Natural killer cell (primary cell): ENCODE data around the gene DCTD. TPM values are rescaled to one million over a fixed set of nuclear protein-coding genes. Genes with fewer than 3 reads are reported as not detected.

ENCODE experiments used
- ATAC-seq, 3 donors: fragments of 150-1000 bp in 2 of 3; fragments of 200-7000 bp in 1 of 3; cut with Tn5 transposase; 1 replicate in 1 of 3; 2 replicates in 2 of 3; pipeline ENCODE4 v1.10.0; 2021; ENCODE audit warnings: mild to moderate bottlenecking in 2 of 3, moderate library complexity in 2 of 3
- DNase-seq, 2 donors: peaks; one replicate each; pipeline versions ENCODE4 v3.0.0 to v3.0.0-alpha.2; 2013 to 2021; ENCODE audit warnings: mixed read lengths in 1 of 2
- H3K27ac ChIP-seq: one replicate; pipeline ENCODE4 v1.5.1; 2013; ENCODE audit warnings: mild to moderate bottlenecking, low read length
- H3K27me3 ChIP-seq: one replicate; pipeline ENCODE4 v1.6.1; 2013; ENCODE audit warnings: low read length; ENCODE audit not compliant: control insufficient read depth, insufficient read depth
- H3K36me3 ChIP-seq: one replicate; pipeline ENCODE4 v1.6.1; 2013; ENCODE audit warnings: low read length; ENCODE audit not compliant: control insufficient read depth, insufficient read depth
- H3K4me1 ChIP-seq: one replicate; pipeline ENCODE4 v1.6.1; 2013; ENCODE audit warnings: low read length; ENCODE audit not compliant: control insufficient read depth, insufficient read depth
- H3K4me3 ChIP-seq: one replicate; pipeline ENCODE4 v1.5.1; 2013; ENCODE audit warnings: low read length
- H3K9me3 ChIP-seq: one replicate; pipeline ENCODE4 v1.6.1; 2013; ENCODE audit warnings: low read length; ENCODE audit not compliant: control insufficient read depth, insufficient read depth
- H3K27ac Mint-ChIP-seq, 2 donors: one replicate each; pipeline ENCODE4 v1.8.0; 2022; ENCODE audit warnings: mild to moderate bottlenecking in 2 of 2, mixed read lengths in 2 of 2, moderate library complexity in 1 of 2
- H3K27me3 Mint-ChIP-seq, 2 donors: one replicate each; pipeline ENCODE4 v1.8.0; 2022; ENCODE audit warnings: low read depth in 2 of 2, mixed read lengths in 2 of 2
- H3K36me3 Mint-ChIP-seq: one replicate; pipeline ENCODE4 v1.8.0; 2022; ENCODE audit warnings: mixed read lengths
- H3K4me1 Mint-ChIP-seq, 2 donors: one replicate each; pipeline ENCODE4 v1.8.0; 2022; ENCODE audit warnings: mixed read lengths in 2 of 2
- H3K4me3 Mint-ChIP-seq: one replicate; pipeline ENCODE4 v1.8.0; 2022; ENCODE audit warnings: mild to moderate bottlenecking, moderate library complexity, mixed read lengths
- H3K9me3 Mint-ChIP-seq, 2 donors: one replicate each; pipeline ENCODE4 v1.8.0; 2022; ENCODE audit warnings: mixed read lengths in 2 of 2
- CTCF ChIP-seq: fragments of 200-600 bp; IDR thresholded peaks from one replicate; pipeline ENCODE4 v1.8.0; 2022; ENCODE audit warnings: antibody characterized with exemption
- WGBS: methylation state at CpG from one replicate; pipeline ENCODE4 v1.1.7; 2013; ENCODE audit warnings: missing lambda C conversion rate; ENCODE audit not compliant: insufficient coverage; 5-methylcytosine and 5-hydroxymethylcytosine counted together
- intact Hi-C: fragments of 100-400 bp; cut with micrococcal nuclease; formaldehyde crosslinking; loops from one replicate; pipeline ENCODE4 v1.14.2; 2022
- total RNA-seq, 4 donors: library from RNA; stranded (reverse); fragments of 120-200 nt in 1 of 4; gene quantifications; one replicate each; pipeline versions ENCODE4 v1.2.3 to v1.2.4, GENCODE V29; 2013 to 2022

Gene DCTD
- total RNA-seq, 3 donors from 2014 or later (not counting 1 experiment from before 2014, with no cell fraction given) = 57.2 to 68.2 (median 68.1) TPM

DNA sequence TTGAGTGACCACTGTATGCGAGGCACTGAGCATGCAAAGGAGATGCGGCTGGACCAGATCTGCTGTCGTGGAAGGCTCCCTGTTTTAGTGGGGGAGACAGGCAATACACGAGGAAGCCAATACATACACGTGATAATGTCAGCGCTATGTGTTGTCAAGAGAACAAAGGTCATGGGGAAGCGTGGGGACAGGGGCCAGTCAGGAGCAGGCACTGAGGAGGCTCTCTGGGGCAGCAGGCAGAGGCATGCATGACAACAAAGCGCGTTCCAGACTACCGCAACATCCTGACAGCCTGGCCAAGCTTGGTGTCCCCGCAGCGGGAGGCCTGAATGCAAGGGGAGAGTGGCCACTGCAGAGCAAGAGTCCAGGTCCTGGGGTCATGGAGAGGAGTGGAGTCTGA lies 61.9 kb downstream of the DCTD start:
- no peaks in the 10 kb centered on the region for H3K4me1 Mint-ChIP-seq
- Histone ChIP-seq H3K27me3 (no peaks in the 10 kb centered on the region), H3K9me3 (no peaks in the 10 kb centered on the region), H3K4me3 (no peak overlapping the region), H3K4me1 (no peaks in the 10 kb centered on the region), H3K36me3 (no peaks in the 10 kb centered on the region), H3K27ac (no peak overlapping the region)
- no peaks in the 10 kb centered on the region for H3K36me3 Mint-ChIP-seq
- intact Hi-C loops = no loop called here
- H3K9me3 Mint-ChIP-seq = no peaks in the 10 kb centered on the region
- ATAC-seq = no peak
- no peak for TF ChIP-seq CTCF
- H3K27me3 Mint-ChIP-seq = no peaks in the 10 kb centered on the region
- 92% methylated on average over 12 of the region's 12 CpGs for WGBS
- H3K27ac Mint-ChIP-seq = no peak overlapping the region
- no peak overlapping the region for H3K4me3 Mint-ChIP-seq
- no peak for DNase-seq

- no peak overlapping the region for H3K27ac Mint-ChIP-seq
- TF ChIP-seq CTCF = no peak
- Histone ChIP-seq H3K4me1 (no peaks in the 10 kb centered on the region), H3K27ac (no peak overlapping the region), H3K4me3 (no peak overlapping the region), H3K9me3 (no peaks in the 10 kb centered on the region), H3K36me3 (no peaks in the 10 kb centered on the region), H3K27me3 (no peaks in the 10 kb centered on the region)
- no peak overlapping the region for H3K4me3 Mint-ChIP-seq
- no peaks in the 10 kb centered on the region for H3K27me3 Mint-ChIP-seq
- ATAC-seq (no peak), DNase-seq (no peak)
- intact Hi-C loops = no loop called here
- no peaks in the 10 kb centered on the region for H3K36me3 Mint-ChIP-seq
- 78% methylated on average over 8 of the region's 8 CpGs for WGBS
- H3K9me3 Mint-ChIP-seq = no peaks in the 10 kb centered on the region
- no peaks in the 10 kb centered on the region for H3K4me1 Mint-ChIP-seq
Observed at GRCh38 chr4:182854466-182854865, 62.7 kb downstream of the DCTD start.

DNA sequence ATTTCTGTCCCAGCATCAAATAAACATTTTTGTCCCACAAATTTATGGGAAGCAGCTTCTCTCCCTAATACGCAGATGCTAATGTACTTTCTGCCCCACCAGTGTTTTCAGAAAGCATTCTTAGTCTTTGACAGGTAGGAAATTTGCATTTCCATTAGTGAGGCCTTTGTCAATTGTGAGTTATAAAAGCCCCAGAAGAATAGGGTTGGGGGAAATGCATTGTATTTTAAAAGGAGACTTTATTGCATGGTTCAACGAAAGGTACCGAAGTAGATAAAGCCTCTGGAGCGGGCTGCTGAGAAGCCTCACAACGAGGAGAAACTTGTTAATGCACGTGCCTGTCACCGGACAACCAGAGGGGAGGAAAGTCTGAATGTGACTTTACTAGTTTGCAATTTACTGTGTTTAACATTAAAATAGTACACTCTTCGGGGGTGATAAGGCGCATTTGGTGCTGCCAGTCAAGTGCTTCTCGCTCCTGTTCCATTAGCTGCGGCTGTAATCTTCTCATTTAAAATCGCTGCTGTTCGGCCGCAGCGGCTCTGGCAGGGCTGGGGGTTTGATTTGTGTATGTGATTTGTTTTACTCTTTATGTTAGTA lies 63.4 kb downstream of the DCTD start:
- DNase-seq = no peak
- no peaks in the 10 kb centered on the region for H3K27me3 ChIP-seq
- no peaks in the 10 kb centered on the region for H3K36me3 Mint-ChIP-seq
- H3K27ac ChIP-seq = no peak overlapping the region
- H3K4me1 Mint-ChIP-seq = no peaks in the 10 kb centered on the region
- no peaks in the 10 kb centered on the region for H3K36me3 ChIP-seq
- no peaks in the 10 kb centered on the region for H3K9me3 ChIP-seq
- H3K4me1 ChIP-seq = no peaks in the 10 kb centered on the region
- no peak overlapping the region for H3K4me3 ChIP-seq
- WGBS = 96% methylated on average over 15 of the region's 15 CpGs
- no peak for ATAC-seq
- no peak overlapping the region for H3K27ac Mint-ChIP-seq
- intact Hi-C loops = no loop called here
- TF ChIP-seq CTCF = no peak
- no peaks in the 10 kb centered on the region for H3K9me3 Mint-ChIP-seq
- H3K27me3 Mint-ChIP-seq = no peaks in the 10 kb centered on the region
- no peak overlapping the region for H3K4me3 Mint-ChIP-seq

GRCh38 chr4:182848685-182849084 lies 68.5 kb downstream of the DCTD start:
- Mint-ChIP-seq H3K27ac (no peak overlapping the region), H3K4me1 (peaks cover 0 to 3% of the 10 kb centered on the region in 2 donors), H3K9me3 (no peaks in the 10 kb centered on the region), H3K27me3 (peaks cover 4 to 7% of the 10 kb centered on the region in 2 donors), H3K36me3 (no peaks in the 10 kb centered on the region), H3K4me3 (no peak overlapping the region)
- Histone ChIP-seq H3K36me3 (no peaks in the 10 kb centered on the region), H3K27me3 (no peaks in the 10 kb centered on the region), H3K4me1 (no peaks in the 10 kb centered on the region), H3K4me3 (no peak overlapping the region), H3K27ac (no peak overlapping the region), H3K9me3 (no peaks in the 10 kb centered on the region)
- no peak for TF ChIP-seq CTCF
- DNase-seq (no peak), ATAC-seq (no peak)
- 92% methylated on average over 4 of the region's 6 CpGs for WGBS
- intact Hi-C loops = no loop called here
